ENCODE measurements around the gene TMPRSS9. TPM values are rescaled to one million over a fixed set of nuclear protein-coding genes. Genes with fewer than 3 reads are reported as not detected.

The TMPRSS9 gene
- total and polyA plus RNA-seq, 2 of the 13 experiments (the other 11 are each of a cell fraction or from before 2014, with no cell fraction given): 2.5 to 5.2 TPM

DNA sequence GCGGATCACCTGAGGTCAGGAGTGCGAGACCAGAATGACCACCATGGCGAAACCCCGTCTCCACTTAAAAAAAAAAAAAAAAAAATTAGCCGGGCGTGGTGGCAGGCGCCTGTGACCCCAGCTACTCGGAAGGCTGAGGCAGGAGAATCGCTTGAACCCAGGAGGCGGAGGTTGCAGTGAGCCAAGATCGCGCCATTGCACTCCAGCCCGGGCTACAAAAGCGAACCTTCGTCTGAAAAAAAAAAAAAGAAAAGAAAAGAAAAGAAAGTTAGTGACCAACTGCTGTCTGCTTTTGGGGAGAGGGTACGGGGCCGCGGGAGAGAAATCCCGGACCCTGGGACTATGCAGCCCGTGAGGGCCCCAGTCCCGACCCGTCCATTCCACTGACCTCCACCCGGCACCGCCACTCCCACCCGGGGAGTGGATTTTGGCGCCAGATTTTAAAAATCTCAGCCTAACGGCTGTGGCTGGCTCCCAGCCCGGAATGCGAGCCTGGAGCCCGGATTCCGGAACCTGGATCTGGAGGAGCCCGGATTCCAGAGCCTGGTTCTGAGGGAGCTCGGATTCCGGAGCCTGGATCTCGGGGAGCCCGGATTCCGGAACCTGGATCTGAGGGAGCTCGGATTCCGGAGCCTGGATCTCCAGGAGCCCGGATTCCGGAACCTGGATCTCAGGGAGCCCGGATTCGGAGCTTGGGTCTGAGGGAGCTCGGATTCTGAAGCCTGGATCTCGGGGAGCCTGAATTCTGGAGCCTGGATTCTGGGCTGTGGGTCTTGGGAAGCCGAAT, 102.8 kb downstream of the TMPRSS9 start (continued):
- TF ChIP-seq ZBTB40 (IDR thresholded peaks at IDR 0.05): no peak
- peak; percentile 70; the same call in 1 of the 2 replicates for TF ChIP-seq ZBTB40 (CRISPR knock-in tag; IDR thresholded peaks at IDR 0.05)
- peak; percentile 85 for TF ChIP-seq RXRB (CRISPR knock-in tag; IDR thresholded peaks at IDR 0.05; ENCODE audit: borderline replicate concordance)
- peak; percentile 87 for TF ChIP-seq ZNF274 (CRISPR knock-in tag; IDR thresholded peaks at IDR 0.05)
- TF ChIP-seq, protein P1, sequence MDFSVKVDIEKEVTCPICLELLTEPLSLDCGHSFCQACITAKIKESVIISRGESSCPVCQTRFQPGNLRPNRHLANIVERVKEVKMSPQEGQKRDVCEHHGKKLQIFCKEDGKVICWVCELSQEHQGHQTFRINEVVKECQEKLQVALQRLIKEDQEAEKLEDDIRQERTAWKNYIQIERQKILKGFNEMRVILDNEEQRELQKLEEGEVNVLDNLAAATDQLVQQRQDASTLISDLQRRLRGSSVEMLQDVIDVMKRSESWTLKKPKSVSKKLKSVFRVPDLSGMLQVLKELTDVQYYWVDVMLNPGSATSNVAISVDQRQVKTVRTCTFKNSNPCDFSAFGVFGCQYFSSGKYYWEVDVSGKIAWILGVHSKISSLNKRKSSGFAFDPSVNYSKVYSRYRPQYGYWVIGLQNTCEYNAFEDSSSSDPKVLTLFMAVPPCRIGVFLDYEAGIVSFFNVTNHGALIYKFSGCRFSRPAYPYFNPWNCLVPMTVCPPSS (IDR thresholded peaks at IDR 0.05): no peak
- TF ChIP-seq, protein P2, sequence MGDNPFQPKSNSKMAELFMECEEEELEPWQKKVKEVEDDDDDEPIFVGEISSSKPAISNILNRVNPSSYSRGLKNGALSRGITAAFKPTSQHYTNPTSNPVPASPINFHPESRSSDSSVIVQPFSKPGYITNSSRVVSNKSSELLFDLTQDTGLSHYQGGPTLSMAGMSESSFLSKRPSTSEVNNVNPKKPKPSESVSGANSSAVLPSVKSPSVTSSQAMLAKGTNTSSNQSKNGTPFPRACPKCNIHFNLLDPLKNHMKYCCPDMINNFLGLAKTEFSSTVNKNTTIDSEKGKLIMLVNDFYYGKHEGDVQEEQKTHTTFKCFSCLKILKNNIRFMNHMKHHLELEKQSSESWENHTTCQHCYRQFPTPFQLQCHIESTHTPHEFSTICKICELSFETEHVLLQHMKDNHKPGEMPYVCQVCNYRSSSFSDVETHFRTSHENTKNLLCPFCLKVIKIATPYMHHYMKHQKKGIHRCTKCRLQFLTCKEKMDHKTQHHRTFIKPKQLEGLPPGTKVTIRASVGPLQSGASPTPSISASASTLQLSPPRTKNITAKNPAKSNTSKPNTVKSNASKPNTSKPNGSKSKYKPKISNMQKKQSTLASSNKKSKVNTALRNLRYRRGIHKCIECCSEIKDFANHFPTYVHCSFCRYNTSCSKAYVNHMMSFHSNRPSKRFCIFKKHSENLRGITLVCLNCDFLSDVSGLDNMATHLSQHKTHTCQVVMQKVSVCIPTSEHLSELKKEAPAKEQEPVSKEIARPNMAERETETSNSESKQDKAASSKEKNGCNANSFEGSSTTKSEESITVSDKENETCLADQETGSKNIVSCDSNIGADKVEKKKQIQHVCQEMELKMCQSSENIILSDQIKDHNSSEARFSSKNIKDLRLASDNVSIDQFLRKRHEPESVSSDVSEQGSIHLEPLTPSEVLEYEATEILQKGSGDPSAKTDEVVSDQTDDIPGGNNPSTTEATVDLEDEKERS (CRISPR knock-in tag; IDR thresholded peaks at IDR 0.05): peak; percentile 76
- peak; percentile 74 for TF ChIP-seq NR2F6 (IDR thresholded peaks at IDR 0.05)
- peak; percentile 64 for TF ChIP-seq NR2F6 (CRISPR knock-in tag; IDR thresholded peaks at IDR 0.05)
- peak in 1 of 2 experiments; percentile 80; a peak in 2 of 4 replicates for TF ChIP-seq NR2F1 (CRISPR knock-in tag; IDR thresholded peaks at IDR 0.05)
- TF ChIP-seq PRPF4 (IDR thresholded peaks at IDR 0.05; ENCODE audit: low read depth, low read length, poor library complexity, severe bottlenecking): peak; percentile 64
- TF ChIP-seq ZBTB42 (CRISPR knock-in tag; IDR thresholded peaks at IDR 0.05): peak; percentile 65; the same call in 1 of the 2 replicates
- TF ChIP-seq ZFAT (CRISPR knock-in tag; conservative IDR thresholded peaks at IDR 0.05): no peak
- peak; percentile 82 for TF ChIP-seq ZSCAN20 (CRISPR knock-in tag; IDR thresholded peaks at IDR 0.05; ENCODE audit: borderline replicate concordance)
- peak; percentile 90 for TF ChIP-seq KAT8 (CRISPR knock-in tag; IDR thresholded peaks at IDR 0.05)
